HepG2 (cell line): ENCODE measurements around the gene KRT4. TPM values are rescaled to one million over a fixed set of nuclear protein-coding genes. Genes with fewer than 3 reads are reported as not detected.

Source experiments
- BORCS8-MEF2B ChIP-seq: sonication (generic); formaldehyde crosslinking; IDR thresholded peaks from 2 replicates; pipeline ENCODE4 v1.8.0; 2022; ENCODE audit warnings: mild to moderate bottlenecking, missing genetic modification reagents
- KLF11 ChIP-seq: IDR thresholded peaks from 2 replicates; pipeline ENCODE4 v1.6.1; 2016; ENCODE audit warnings: missing compliant biosample characterization
- ZNF614 ChIP-seq: IDR thresholded peaks from 2 replicates; pipeline ENCODE4 v1.6.1; 2018; ENCODE audit warnings: missing biosample characterization, missing genetic modification reagents, inconsistent platforms, borderline replicate concordance
- ZNF747 ChIP-seq: sonication (generic); formaldehyde crosslinking; IDR thresholded peaks from 2 replicates; pipeline ENCODE4 v1.8.1; 2023; ENCODE audit warnings: missing genetic modification reagents, mild to moderate bottlenecking, borderline replicate concordance
- ZNF816 ChIP-seq: sonication (generic); formaldehyde crosslinking; IDR thresholded peaks from 2 replicates; pipeline ENCODE4 v1.8.0; 2022; ENCODE audit warnings: missing genetic modification reagents, mild to moderate bottlenecking, borderline replicate concordance
- polyA plus RNA-seq, 8 experiments: library from polyadenylated mRNA; depleted of rRNA in 3 of 8; stranded (reverse) in 7 of 8; unstranded in 1 of 8; fragments of >200 nt; fragmentation: Illumina TruSeq in 4 of 8; extraction: Trizol in 4 of 8; gene quantifications; 2 replicates each; pipeline versions ENCODE4 v1.2.1 to v1.2.3, GENCODE V29; 2011 to 2016; ENCODE audit warnings: low read depth in 4 of 8, missing spikeins in 1 of 8, mixed read lengths in 1 of 8; ENCODE audit not compliant: insufficient read depth in 1 of 8
- total RNA-seq, 5 experiments: library from RNA; depleted of rRNA; stranded (reverse); fragments of >200 nt; fragmentation: Illumina TruSeq; extraction: Trizol; gene quantifications; 2 replicates each; pipeline ENCODE4 v1.2.3, GENCODE V29; 2016; ENCODE audit warnings: low read depth in 1 of 5
- TF ChIP-seq, protein P1 (sequence below): sonication (generic); formaldehyde crosslinking; IDR thresholded peaks from one replicate; pipeline ENCODE4 v1.5.1; 2020; ENCODE audit warnings: mild to moderate bottlenecking, missing genetic modification reagents; ENCODE audit errors: not compliant biosample characterization

KRT4 gene
- total and polyA plus RNA-seq, 2 of the 13 experiments (the other 11 are each of a cell fraction or from before 2014, with no cell fraction given): not detected

DNA sequence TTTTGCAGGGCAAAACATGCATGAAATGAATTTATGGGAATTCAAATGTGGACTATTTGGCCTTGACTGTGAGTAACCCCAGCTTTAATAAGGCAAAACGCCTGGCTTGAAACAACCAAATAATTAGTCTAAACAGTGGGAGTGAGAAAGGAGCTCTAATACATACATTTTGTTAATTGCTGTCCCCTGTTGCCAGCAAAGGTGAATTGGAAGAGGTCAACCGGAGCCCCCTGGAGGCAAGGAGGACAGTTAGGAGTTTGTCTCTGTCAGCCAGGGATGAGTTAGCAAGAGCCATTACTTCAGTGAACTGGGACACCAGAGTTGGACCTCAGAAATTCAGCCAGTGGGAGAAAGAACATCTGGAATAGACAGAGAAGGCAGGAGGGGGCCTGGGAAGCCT, 54.2 kb downstream of the KRT4 start (continued):
- TF ChIP-seq, protein P1, sequence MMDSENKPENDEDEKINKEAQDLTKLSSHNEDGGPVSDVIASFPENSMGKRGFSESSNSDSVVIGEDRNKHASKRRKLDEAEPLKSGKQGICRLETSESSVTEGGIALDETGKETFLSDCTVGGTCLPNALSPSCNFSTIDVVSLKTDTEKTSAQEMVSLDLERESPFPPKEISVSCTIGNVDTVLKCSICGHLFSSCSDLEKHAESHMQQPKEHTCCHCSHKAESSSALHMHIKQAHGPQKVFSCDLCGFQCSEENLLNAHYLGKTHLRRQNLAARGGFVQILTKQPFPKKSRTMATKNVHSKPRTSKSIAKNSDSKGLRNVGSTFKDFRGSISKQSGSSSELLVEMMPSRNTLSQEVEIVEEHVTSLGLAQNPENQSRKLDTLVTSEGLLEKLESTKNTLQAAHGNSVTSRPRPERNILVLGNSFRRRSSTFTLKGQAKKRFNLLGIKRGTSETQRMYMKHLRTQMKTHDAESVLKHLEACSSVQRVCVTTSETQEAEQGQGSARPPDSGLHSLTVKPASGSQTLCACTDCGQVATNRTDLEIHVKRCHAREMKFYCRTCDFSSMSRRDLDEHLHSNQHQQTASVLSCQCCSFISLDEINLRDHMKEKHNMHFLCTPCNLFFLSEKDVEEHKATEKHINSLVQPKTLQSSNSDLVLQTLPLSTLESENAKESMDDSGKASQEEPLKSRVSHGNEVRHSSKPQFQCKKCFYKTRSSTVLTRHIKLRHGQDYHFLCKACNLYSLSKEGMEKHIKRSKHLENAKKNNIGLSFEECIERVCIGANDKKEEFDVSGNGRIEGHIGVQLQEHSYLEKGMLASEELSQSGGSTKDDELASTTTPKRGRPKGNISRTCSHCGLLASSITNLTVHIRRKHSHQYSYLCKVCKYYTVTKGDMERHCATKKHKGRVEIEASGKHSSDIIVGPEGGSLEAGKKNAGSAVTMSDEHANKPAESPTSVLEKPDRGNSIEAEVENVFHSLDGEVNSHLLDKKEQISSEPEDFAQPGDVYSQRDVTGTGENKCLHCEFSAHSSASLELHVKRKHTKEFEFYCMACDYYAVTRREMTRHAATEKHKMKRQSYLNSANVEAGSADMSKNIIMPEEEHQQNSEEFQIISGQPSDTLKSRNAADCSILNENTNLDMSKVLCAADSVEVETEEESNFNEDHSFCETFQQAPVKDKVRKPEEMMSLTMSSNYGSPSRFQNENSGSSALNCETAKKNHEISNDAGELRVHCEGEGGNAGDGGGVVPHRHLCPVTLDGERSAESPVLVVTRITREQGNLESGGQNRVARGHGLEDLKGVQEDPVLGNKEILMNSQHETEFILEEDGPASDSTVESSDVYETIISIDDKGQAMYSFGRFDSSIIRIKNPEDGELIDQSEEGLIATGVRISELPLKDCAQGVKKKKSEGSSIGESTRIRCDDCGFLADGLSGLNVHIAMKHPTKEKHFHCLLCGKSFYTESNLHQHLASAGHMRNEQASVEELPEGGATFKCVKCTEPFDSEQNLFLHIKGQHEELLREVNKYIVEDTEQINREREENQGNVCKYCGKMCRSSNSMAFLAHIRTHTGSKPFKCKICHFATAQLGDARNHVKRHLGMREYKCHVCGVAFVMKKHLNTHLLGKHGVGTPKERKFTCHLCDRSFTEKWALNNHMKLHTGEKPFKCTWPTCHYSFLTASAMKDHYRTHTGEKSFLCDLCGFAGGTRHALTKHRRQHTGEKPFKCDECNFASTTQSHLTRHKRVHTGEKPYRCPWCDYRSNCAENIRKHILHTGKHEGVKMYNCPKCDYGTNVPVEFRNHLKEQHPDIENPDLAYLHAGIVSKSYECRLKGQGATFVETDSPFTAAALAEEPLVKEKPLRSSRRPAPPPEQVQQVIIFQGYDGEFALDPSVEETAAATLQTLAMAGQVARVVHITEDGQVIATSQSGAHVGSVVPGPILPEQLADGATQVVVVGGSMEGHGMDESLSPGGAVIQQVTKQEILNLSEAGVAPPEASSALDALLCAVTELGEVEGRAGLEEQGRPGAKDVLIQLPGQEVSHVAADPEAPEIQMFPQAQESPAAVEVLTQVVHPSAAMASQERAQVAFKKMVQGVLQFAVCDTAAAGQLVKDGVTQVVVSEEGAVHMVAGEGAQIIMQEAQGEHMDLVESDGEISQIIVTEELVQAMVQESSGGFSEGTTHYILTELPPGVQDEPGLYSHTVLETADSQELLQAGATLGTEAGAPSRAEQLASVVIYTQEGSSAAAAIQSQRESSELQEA: no peak
- TF ChIP-seq ZNF614 (CRISPR knock-in tag) (no peak), BORCS8-MEF2B (no peak), ZNF816 (CRISPR knock-in tag) (no peak), ZNF747 (no peak), KLF11 (CRISPR knock-in tag) (no peak)
